PFSK-1 (cell line): ENCODE results near the gene USP47. TPM values are rescaled to one million over a fixed set of nuclear protein-coding genes. Genes with fewer than 3 reads are reported as not detected.

Experiments
- FOXP2 ChIP-seq: optimal IDR thresholded peaks from 2 replicates; pipeline ENCODE3; 2011; ENCODE audit warnings: borderline replicate concordance, control low read depth, inconsistent platforms; ENCODE audit not compliant: insufficient read depth; ENCODE audit errors: extremely low read length, extremely low read depth
- POLR2AphosphoS5 ChIP-seq: IDR thresholded peaks from 2 replicates; pipeline ENCODE4 v1.6.1; 2012; ENCODE audit warnings: low read depth, mild to moderate bottlenecking, control low read depth, low read length, moderate library complexity
- REST ChIP-seq, 2 experiments: IDR thresholded peaks; 2 replicates each; pipeline versions ENCODE4 v1.6.1 to v1.8.0; 2011 to 2012; ENCODE audit warnings: low read depth in 2 of 2, low read length in 2 of 2, control low read depth in 1 of 2, inconsistent platforms in 1 of 2, mild to moderate bottlenecking in 1 of 2, moderate library complexity in 1 of 2; ENCODE audit not compliant: insufficient read depth in 1 of 2
- SIN3A ChIP-seq: IDR thresholded peaks from 2 replicates; pipeline ENCODE4 v1.6.1; 2012; ENCODE audit warnings: mild to moderate bottlenecking, low read length, moderate library complexity, borderline replicate concordance; ENCODE audit not compliant: insufficient read depth
- TAF1 ChIP-seq: IDR thresholded peaks from 2 replicates; pipeline ENCODE4 v1.6.1; 2012; ENCODE audit warnings: low read length, control low read depth, borderline replicate concordance; ENCODE audit not compliant: insufficient read depth
- polyA plus RNA-seq: library from polyadenylated mRNA; unstranded; fragments of >200 nt; gene quantifications from one replicate; pipeline ENCODE4 v1.2.1, GENCODE V29; 2012; ENCODE audit warnings: low read depth, missing spikeins; ENCODE audit not compliant: insufficient read length

Gene USP47, protein sequence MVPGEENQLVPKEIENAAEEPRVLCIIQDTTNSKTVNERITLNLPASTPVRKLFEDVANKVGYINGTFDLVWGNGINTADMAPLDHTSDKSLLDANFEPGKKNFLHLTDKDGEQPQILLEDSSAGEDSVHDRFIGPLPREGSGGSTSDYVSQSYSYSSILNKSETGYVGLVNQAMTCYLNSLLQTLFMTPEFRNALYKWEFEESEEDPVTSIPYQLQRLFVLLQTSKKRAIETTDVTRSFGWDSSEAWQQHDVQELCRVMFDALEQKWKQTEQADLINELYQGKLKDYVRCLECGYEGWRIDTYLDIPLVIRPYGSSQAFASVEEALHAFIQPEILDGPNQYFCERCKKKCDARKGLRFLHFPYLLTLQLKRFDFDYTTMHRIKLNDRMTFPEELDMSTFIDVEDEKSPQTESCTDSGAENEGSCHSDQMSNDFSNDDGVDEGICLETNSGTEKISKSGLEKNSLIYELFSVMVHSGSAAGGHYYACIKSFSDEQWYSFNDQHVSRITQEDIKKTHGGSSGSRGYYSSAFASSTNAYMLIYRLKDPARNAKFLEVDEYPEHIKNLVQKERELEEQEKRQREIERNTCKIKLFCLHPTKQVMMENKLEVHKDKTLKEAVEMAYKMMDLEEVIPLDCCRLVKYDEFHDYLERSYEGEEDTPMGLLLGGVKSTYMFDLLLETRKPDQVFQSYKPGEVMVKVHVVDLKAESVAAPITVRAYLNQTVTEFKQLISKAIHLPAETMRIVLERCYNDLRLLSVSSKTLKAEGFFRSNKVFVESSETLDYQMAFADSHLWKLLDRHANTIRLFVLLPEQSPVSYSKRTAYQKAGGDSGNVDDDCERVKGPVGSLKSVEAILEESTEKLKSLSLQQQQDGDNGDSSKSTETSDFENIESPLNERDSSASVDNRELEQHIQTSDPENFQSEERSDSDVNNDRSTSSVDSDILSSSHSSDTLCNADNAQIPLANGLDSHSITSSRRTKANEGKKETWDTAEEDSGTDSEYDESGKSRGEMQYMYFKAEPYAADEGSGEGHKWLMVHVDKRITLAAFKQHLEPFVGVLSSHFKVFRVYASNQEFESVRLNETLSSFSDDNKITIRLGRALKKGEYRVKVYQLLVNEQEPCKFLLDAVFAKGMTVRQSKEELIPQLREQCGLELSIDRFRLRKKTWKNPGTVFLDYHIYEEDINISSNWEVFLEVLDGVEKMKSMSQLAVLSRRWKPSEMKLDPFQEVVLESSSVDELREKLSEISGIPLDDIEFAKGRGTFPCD (N-terminal part only)
- 13.5 TPM for polyA plus RNA-seq

GRCh38 chr11:11841723-11842420, at the start of gene USP47:
Gene USP47 (plus strand): TSS chr11:11841972. CDS start chr11:11842186, 214 bp downstream.
- TF ChIP-seq POLR2AphosphoS5 (peak; percentile 85), SIN3A (peak; percentile 27; the same call in 1 of the 2 replicates), TAF1 (peak; percentile 95), REST (IDR thresholded peaks at IDR 0.05; ENCODE audit: insufficient read depth in 1 of 2, low read depth in 2 of 2, low read length in 2 of 2) (no peak)

DNA sequence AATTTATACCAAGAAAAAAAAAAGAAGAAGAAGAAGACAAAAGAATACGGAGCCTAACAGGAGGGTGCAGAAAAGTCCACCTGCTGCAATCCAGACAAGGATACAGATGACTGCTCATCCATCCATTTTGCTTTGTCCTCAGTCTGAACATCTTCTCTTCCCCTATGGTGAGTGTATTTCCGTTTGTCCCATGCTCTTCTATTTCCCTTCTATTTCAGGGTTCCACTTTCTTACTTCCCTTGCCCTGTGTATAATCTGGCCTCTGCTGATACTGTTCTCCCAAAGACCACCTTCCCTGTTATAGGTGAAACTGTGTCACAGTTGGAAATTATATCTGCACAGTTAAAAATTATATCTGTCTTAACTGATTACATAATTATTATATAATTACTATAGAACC, 48.7 kb upstream of the USP47 start:
- TF ChIP-seq REST (IDR thresholded peaks at IDR 0.05; ENCODE audit: insufficient read depth in 1 of 2, low read depth in 2 of 2, low read length in 2 of 2) (no peak), SIN3A (no peak), TAF1 (no peak)

DNA sequence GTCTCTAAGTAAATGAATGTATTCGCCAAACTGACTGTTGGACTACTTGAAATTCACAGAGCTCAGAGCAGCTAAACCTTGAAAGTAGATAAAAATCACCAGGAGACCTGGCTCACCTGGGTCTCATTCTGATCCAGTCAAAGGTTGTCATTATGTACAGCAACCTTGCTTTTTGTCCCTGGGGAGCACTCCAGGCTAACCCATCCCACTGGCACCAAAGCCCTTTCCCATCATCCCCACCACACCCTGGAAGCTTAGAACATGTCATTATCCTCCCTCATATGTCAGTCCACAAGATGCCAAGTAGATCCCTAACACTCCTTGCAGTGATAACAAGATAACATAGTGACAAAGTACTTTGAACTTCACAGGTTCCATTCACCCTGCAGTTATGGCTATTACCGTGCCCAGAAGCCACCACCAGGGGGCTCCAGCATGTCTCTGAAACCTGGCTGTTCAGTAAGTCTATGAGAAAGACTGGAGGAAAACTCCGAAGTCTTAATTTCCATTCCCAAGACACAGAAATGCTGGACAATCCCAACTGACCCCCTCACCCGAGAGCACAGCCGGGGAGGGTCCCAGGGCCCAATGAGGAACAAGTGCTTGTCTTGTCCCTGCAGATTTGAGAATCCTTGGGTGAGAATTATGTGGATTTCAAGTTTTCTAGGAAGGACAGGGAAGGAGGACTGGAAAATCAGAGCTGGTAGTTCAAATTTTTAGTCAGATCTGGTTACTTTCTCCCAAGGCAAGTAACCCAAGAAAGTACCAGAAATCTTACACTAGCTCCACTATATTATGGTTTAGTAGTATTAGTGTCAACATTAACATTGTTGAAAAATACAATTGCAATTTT, 43.0 kb upstream of the USP47 start:
- no peak for TF ChIP-seq SIN3A
- no peak for TF ChIP-seq REST (IDR thresholded peaks at IDR 0.05; ENCODE audit: insufficient read depth in 1 of 2, low read depth in 2 of 2, low read length in 2 of 2)
- no peak for TF ChIP-seq FOXP2
- no peak for TF ChIP-seq TAF1
- TF ChIP-seq POLR2AphosphoS5, result no peak

DNA sequence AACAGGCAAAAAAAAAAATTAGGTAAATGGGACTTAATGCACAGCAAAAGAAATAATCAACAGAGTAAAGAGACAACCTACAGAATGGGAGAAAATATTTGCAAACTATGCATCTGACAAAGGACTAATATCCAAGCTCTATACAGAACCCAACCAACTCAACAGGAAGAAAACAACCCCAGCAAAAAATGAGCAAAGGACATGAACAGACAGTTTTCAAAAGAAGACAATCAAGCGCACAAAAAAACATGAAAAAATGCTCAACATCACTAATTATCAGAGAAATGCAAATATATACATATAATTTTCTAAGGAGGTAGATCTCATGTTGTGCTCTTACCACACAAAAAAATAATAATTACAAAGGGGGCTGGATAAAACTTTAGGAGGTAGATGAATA, 36.5 kb upstream of the USP47 start:
- no peak for TF ChIP-seq REST (IDR thresholded peaks at IDR 0.05; ENCODE audit: insufficient read depth in 1 of 2, low read depth in 2 of 2, low read length in 2 of 2)
